ENCODE measurements around the gene UNC5B.
A peak's percentile ranks its signal among the peaks of the same experiment; 100 is the strongest.

Gene UNC5B

GRCh38 chr10:71212318-71213126, at the start of gene UNC5B:
Gene UNC5B, plus strand, starts transcription at chr10:71212570. Its CDS starts 416 bp downstream, at chr10:71212986.
- DNase-seq: peak; percentile 94

- DNase-seq: peak; percentile 4
These were observed 38.9 kb upstream of the UNC5B start for GRCh38 chr10:71173466-71173865.

GRCh38 chr10:71176661-71177060, 35.7 kb upstream of the UNC5B start:
- DNase-seq: peak; percentile 82

- DNase-seq: no peak
These were observed 34.6 kb upstream of the UNC5B start for GRCh38 chr10:71177651-71178199.

- no peak for DNase-seq
These were observed 33.5 kb upstream of the UNC5B start for GRCh38 chr10:71178880-71179279.

- no peak for DNase-seq
These were observed 33.0 kb upstream of the UNC5B start for GRCh38 chr10:71179382-71179781.

- DNase-seq: peak; percentile 37
These were observed 27.9 kb upstream of the UNC5B start for GRCh38 chr10:71184421-71184820.

- no peak for DNase-seq
These were observed 27.2 kb upstream of the UNC5B start for GRCh38 chr10:71185209-71185608.

GRCh38 chr10:71187197-71187596, 25.2 kb upstream of the UNC5B start:
- DNase-seq: peak; percentile 23

- peak; percentile 9 for DNase-seq
These were observed 24.8 kb upstream of the UNC5B start for GRCh38 chr10:71187600-71187999.

GRCh38 chr10:71188201-71188600, 24.2 kb upstream of the UNC5B start:
- no peak for DNase-seq

- peak; percentile 18 for DNase-seq
These were observed 21.4 kb upstream of the UNC5B start for GRCh38 chr10:71191019-71191418.

- DNase-seq: peak; percentile 56
These were observed 20.8 kb upstream of the UNC5B start for GRCh38 chr10:71191551-71192076.

- no peak for DNase-seq
These were observed 18.9 kb upstream of the UNC5B start for GRCh38 chr10:71193516-71193915.

- DNase-seq: no peak
These were observed 14.4 kb upstream of the UNC5B start for GRCh38 chr10:71197955-71198354.

GRCh38 chr10:71201849-71202248, 10.5 kb upstream of the UNC5B start:
- no peak for DNase-seq

- DNase-seq: peak; percentile 84
These were observed 10.1 kb upstream of the UNC5B start for GRCh38 chr10:71202314-71202713.

- no peak for DNase-seq
These were observed 9.2 kb upstream of the UNC5B start for GRCh38 chr10:71203124-71203523.

- DNase-seq: no peak
These were observed 8.7 kb upstream of the UNC5B start for GRCh38 chr10:71203716-71204115.

GRCh38 chr10:71204746-71205145, 7.6 kb upstream of the UNC5B start:
- DNase-seq: no peak

GRCh38 chr10:71205468-71205867, 6.9 kb upstream of the UNC5B start:
- no peak for DNase-seq

GRCh38 chr10:71206911-71207310, 5.5 kb upstream of the UNC5B start:
- no peak for DNase-seq

GRCh38 chr10:71207578-71207977, 4.8 kb upstream of the UNC5B start:
- no peak for DNase-seq

- peak; percentile 26 for DNase-seq
These were observed 3.0 kb upstream of the UNC5B start for GRCh38 chr10:71209352-71209715.
